Measurements from ENCODE around the gene TRDN. TPM values are rescaled to one million over a fixed set of nuclear protein-coding genes. Genes with fewer than 3 reads are reported as not detected.

TRDN gene
- total and polyA plus RNA-seq, 4 experiments from 2014 or later: not detected

DNA sequence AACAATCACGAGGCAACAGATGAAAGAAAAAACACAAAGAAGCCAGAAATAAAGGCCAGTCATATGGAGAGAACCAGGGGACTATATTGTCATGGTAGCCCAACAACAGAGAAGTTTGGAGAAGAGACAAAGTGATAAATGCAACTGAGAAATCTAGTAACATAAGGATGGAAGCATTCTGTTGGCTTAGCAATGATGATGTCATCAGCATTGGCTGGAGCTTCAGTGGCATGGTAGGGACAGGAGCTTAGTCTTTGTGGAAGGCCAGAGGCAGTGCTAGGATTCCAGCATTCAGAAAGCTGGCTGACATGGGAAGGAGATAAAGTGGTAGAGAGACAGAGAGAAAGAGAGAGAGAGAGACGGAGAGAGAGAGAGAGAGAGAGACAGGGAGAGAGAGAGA, 276.4 kb downstream of the TRDN start:
- Mint-ChIP-seq H3K27me3 (no peaks in the 10 kb centered on the region), H3K4me1 (no peaks in the 10 kb centered on the region), H3K9me3 (peaks cover 0 to 11% (median 3%) of the 10 kb centered on the region in 8 donors), H3K27ac (no peak overlapping the region), H3K36me3 (no peaks in the 10 kb centered on the region), H3K4me3 (no peak overlapping the region)
- Histone ChIP-seq H3K36me3 (ENCODE audit: insufficient read depth, low read length) (no peaks in the 10 kb centered on the region), H3K27ac (ENCODE audit: low read depth, low read length) (no peak overlapping the region), H3K9me3 (ENCODE audit: control insufficient read depth in 1 of 2, low read length in 2 of 2) (no peaks in the 10 kb centered on the region), H3K27me3 (ENCODE audit: insufficient read depth, low read length) (no peaks in the 10 kb centered on the region), H3K4me3 (ENCODE audit: low read length in 2 of 2) (no peak overlapping the region), H3K4me1 (ENCODE audit: insufficient read depth, low read length) (no peaks in the 10 kb centered on the region)
- intact Hi-C loops (cut with micrococcal nuclease): no loop called here
- ChIA-PET POLR2A (ENCODE audit: partially characterized antibody) (no interaction called here), CTCF (ENCODE audit: partially characterized antibody) (no interaction called here)
- no peak for DNase-seq

DNA sequence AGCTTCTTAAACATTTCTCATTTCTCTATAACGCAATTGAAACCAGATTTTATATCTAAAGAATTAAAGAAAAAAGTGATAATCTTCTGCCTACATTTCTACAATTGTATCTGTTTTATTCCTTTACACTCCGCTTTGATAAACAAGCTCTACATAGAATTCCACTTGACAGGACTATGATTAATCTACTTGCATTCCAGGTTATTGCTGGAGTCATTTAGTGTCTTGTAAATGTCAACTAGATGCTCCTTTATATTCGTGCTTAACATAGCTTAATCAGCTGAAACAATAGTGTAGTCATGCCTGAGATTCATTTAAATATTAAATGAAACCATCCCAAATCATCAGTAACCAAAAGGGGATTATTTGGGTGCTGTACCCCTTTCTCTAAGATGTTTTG, 284.0 kb downstream of the TRDN start:
- no peaks in the 10 kb centered on the region for H3K4me1 Mint-ChIP-seq
- Histone ChIP-seq H3K4me1 (ENCODE audit: insufficient read depth, low read length) (no peaks in the 10 kb centered on the region), H3K9me3 (ENCODE audit: control insufficient read depth in 1 of 2, low read length in 2 of 2) (no peaks in the 10 kb centered on the region), H3K27me3 (ENCODE audit: insufficient read depth, low read length) (no peaks in the 10 kb centered on the region), H3K36me3 (ENCODE audit: insufficient read depth, low read length) (no peaks in the 10 kb centered on the region), H3K27ac (ENCODE audit: low read depth, low read length) (no peak overlapping the region), H3K4me3 (ENCODE audit: low read length in 2 of 2) (no peak overlapping the region)
- intact Hi-C loops (cut with micrococcal nuclease): no loop called here
- no peak overlapping the region for H3K4me3 Mint-ChIP-seq
- H3K27me3 Mint-ChIP-seq: no peaks in the 10 kb centered on the region
- H3K36me3 Mint-ChIP-seq: no peaks in the 10 kb centered on the region
- DNase-seq: no peak
- ChIA-PET POLR2A (ENCODE audit: partially characterized antibody) (no interaction called here), CTCF (ENCODE audit: partially characterized antibody) (no interaction called here)
- no peak overlapping the region for H3K27ac Mint-ChIP-seq
- H3K9me3 Mint-ChIP-seq: peaks cover 0 to 2% (median 0%) of the 10 kb centered on the region in 8 donors

DNA sequence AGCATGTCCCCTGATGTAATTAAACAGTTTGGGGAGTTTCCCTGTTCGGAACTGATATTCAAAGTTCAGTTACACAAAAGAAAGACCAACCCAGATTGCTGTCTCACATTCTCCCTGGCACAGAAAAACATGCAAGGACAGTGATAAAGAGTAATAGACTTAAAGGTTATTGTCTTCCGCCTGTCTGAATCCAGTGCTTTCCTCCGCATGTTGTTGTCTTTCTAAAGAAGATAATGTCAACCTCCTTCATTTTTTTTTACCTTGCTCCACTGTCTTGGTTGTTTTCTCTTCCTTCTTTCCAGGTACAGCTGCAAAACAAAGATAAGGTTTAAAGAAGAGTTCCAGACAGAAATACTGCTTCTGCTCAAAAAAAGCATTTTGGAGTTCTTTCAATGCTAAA, 284.5 kb downstream of the TRDN start:
- Mint-ChIP-seq H3K4me1 (no peaks in the 10 kb centered on the region), H3K4me3 (no peak overlapping the region), H3K9me3 (peaks cover 0 to 2% (median 0%) of the 10 kb centered on the region in 8 donors), H3K27me3 (no peaks in the 10 kb centered on the region), H3K27ac (no peak overlapping the region), H3K36me3 (no peaks in the 10 kb centered on the region)
- no peaks in the 10 kb centered on the region for H3K27me3 ChIP-seq (ENCODE audit: insufficient read depth, low read length)
- H3K27ac ChIP-seq (ENCODE audit: low read depth, low read length): no peak overlapping the region
- H3K4me1 ChIP-seq (ENCODE audit: insufficient read depth, low read length): no peaks in the 10 kb centered on the region
- no peaks in the 10 kb centered on the region for H3K9me3 ChIP-seq (ENCODE audit: control insufficient read depth in 1 of 2, low read length in 2 of 2)
- H3K36me3 ChIP-seq (ENCODE audit: insufficient read depth, low read length): no peaks in the 10 kb centered on the region
- no peak for DNase-seq
- ChIA-PET CTCF (ENCODE audit: partially characterized antibody) (no interaction called here), POLR2A (ENCODE audit: partially characterized antibody) (no interaction called here)
- no peak overlapping the region for H3K4me3 ChIP-seq (ENCODE audit: low read length in 2 of 2)
- intact Hi-C loops (cut with micrococcal nuclease): no loop called here

DNA sequence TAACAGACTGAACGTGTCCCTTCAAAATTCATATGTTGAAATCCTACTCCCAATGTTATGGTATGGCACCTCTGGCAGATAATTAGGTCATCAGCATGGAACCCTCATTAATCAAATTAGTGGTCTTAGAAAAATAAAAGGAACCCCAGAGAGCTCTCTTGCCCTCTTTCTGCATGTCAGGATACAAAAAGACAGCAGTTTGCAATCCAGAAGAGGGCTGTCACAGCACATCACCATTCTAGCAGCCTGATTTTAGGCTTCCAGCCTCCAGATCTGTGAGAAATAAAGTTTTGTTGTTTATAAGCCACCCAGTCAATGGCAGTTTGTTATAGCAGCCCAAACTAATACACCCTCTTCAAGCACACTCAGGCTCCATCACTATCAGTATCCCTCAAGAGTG, 292.9 kb downstream of the TRDN start:
- no peaks in the 10 kb centered on the region for H3K4me1 ChIP-seq (ENCODE audit: insufficient read depth, low read length)
- Mint-ChIP-seq H3K4me3 (no peak overlapping the region), H3K4me1 (no peaks in the 10 kb centered on the region), H3K36me3 (no peaks in the 10 kb centered on the region), H3K9me3 (peaks cover 0 to 3% (median 0%) of the 10 kb centered on the region in 8 donors), H3K27ac (no peak overlapping the region), H3K27me3 (no peaks in the 10 kb centered on the region)
- intact Hi-C loops (cut with micrococcal nuclease): no loop called here
- H3K27ac ChIP-seq (ENCODE audit: low read depth, low read length): no peak overlapping the region
- no peaks in the 10 kb centered on the region for H3K36me3 ChIP-seq (ENCODE audit: insufficient read depth, low read length)
- CTCF ChIA-PET (ENCODE audit: partially characterized antibody): no interaction called here
- no peak for DNase-seq
- H3K4me3 ChIP-seq (ENCODE audit: low read length in 2 of 2): no peak overlapping the region
- POLR2A ChIA-PET (ENCODE audit: partially characterized antibody): no interaction called here
- no peaks in the 10 kb centered on the region for H3K27me3 ChIP-seq (ENCODE audit: insufficient read depth, low read length)
- H3K9me3 ChIP-seq (ENCODE audit: control insufficient read depth in 1 of 2, low read length in 2 of 2): no peaks in the 10 kb centered on the region

DNA sequence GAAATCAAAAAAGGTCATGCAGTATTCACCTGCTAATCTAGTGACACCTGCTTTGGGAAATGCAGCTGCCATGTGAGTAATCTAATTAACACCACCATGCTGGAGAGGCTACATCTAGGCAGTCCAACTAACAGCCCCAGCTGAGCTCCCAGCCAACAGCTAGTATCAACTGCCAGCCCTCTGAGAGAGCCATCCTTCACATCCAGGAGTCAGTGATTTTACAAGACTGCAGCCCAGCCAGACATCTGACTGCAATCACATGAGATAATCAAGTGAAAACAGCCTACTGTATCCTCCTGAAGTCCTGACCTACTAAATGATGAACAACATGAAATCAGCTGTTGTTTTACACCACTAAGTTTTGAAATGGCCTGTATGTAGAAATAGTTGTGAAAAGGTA, 298.4 kb downstream of the TRDN start:
- Histone ChIP-seq H3K9me3 (ENCODE audit: control insufficient read depth in 1 of 2, low read length in 2 of 2) (no peaks in the 10 kb centered on the region), H3K36me3 (ENCODE audit: insufficient read depth, low read length) (no peaks in the 10 kb centered on the region), H3K27me3 (ENCODE audit: insufficient read depth, low read length) (no peaks in the 10 kb centered on the region), H3K27ac (ENCODE audit: low read depth, low read length) (no peak overlapping the region), H3K4me1 (ENCODE audit: insufficient read depth, low read length) (no peaks in the 10 kb centered on the region), H3K4me3 (ENCODE audit: low read length in 2 of 2) (no peak overlapping the region)
- Mint-ChIP-seq H3K4me1 (no peaks in the 10 kb centered on the region), H3K4me3 (no peak overlapping the region), H3K27ac (no peak overlapping the region), H3K27me3 (no peaks in the 10 kb centered on the region), H3K36me3 (no peaks in the 10 kb centered on the region), H3K9me3 (peaks cover 0 to 4% (median under 1%) of the 10 kb centered on the region in 8 donors)
- CTCF ChIA-PET (ENCODE audit: partially characterized antibody): no interaction called here
- peak in 1 of 5 donors; percentile 11 for DNase-seq
- intact Hi-C loops (cut with micrococcal nuclease): no loop called here
- POLR2A ChIA-PET (ENCODE audit: partially characterized antibody): no interaction called here

DNA sequence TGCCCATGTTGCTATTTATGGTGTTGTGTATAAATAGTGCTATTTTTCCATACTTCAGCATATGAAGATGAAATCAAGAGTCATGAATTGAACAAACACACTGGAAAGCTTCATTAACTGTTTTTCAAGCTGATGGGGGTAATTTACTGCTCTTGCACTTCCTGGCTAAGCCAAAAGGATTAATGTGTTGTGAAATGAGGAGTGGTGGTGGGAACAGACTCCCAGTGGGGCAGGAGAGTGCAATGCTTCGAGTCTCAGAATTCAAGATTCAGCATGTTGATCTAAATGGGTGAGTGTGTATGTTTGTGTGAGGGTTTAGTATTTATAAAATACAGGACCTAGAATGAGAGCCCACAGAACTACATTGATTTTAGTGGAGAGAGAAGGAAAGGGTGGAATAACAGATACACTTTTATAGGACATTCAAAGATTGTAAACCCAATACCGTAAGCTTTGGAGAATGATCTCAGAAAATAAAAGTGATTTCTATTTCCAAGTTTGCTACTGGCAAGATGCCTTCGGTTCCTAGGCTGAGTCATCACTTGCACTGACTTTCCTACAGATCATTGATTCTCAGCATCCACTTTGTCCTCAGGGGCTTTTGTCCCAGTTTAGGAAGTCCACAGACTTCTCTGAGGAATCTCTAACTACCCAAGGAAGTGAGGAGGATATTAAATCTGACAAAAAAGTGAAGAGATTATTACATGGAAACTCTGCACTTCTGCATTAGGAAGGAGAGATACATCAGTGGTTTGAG, 303.6 kb downstream of the TRDN start:
- H3K9me3 ChIP-seq (ENCODE audit: control insufficient read depth in 1 of 2, low read length in 2 of 2): no peaks in the 10 kb centered on the region
- H3K4me3 ChIP-seq (ENCODE audit: low read length in 2 of 2): no peak overlapping the region
- no peak overlapping the region for H3K27ac ChIP-seq (ENCODE audit: low read depth, low read length)
- Mint-ChIP-seq H3K9me3 (peaks cover 0 to 8% (median 0%) of the 10 kb centered on the region in 8 donors), H3K4me3 (no peak overlapping the region), H3K27me3 (no peaks in the 10 kb centered on the region), H3K4me1 (no peaks in the 10 kb centered on the region), H3K36me3 (no peaks in the 10 kb centered on the region), H3K27ac (no peak overlapping the region)
- H3K36me3 ChIP-seq (ENCODE audit: insufficient read depth, low read length): no peaks in the 10 kb centered on the region
- CTCF ChIA-PET (ENCODE audit: partially characterized antibody): no interaction called here
- no peak for DNase-seq
- no peaks in the 10 kb centered on the region for H3K27me3 ChIP-seq (ENCODE audit: insufficient read depth, low read length)
- intact Hi-C loops (cut with micrococcal nuclease): no loop called here
- POLR2A ChIA-PET (ENCODE audit: partially characterized antibody): no interaction called here
- H3K4me1 ChIP-seq (ENCODE audit: insufficient read depth, low read length): no peaks in the 10 kb centered on the region

DNA sequence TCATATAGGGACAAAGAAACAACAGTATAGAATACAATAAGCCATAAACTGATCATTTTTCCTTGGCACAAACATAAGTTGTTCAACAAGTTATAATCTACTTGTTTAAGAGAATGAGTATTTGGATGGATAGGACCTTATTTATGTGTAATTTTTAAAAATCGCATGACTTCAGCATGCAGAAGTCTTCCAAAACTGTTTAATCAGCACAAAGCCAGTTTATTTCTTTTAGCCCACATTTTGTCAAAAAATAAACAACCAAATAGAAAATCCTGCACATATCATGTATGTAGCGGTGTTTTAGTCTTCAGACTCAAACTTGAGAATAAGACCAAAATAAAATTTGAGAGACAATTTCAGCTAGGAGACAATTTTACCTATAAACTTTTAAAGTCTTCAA, 304.7 kb downstream of the TRDN start:
- peaks cover 0 to 8% (median 0%) of the 10 kb centered on the region in 8 donors for H3K9me3 Mint-ChIP-seq
- Histone ChIP-seq H3K27me3 (ENCODE audit: insufficient read depth, low read length) (no peaks in the 10 kb centered on the region), H3K4me1 (ENCODE audit: insufficient read depth, low read length) (no peaks in the 10 kb centered on the region), H3K36me3 (ENCODE audit: insufficient read depth, low read length) (no peaks in the 10 kb centered on the region), H3K27ac (ENCODE audit: low read depth, low read length) (no peak overlapping the region), H3K9me3 (ENCODE audit: control insufficient read depth in 1 of 2, low read length in 2 of 2) (no peaks in the 10 kb centered on the region), H3K4me3 (ENCODE audit: low read length in 2 of 2) (no peak overlapping the region)
- H3K4me3 Mint-ChIP-seq: no peak overlapping the region
- POLR2A ChIA-PET (ENCODE audit: partially characterized antibody): no interaction called here
- no peaks in the 10 kb centered on the region for H3K36me3 Mint-ChIP-seq
- H3K27me3 Mint-ChIP-seq: no peaks in the 10 kb centered on the region
- no peaks in the 10 kb centered on the region for H3K4me1 Mint-ChIP-seq
- intact Hi-C loops (cut with micrococcal nuclease): no loop called here
- CTCF ChIA-PET (ENCODE audit: partially characterized antibody): no interaction called here
- no peak for DNase-seq
- H3K27ac Mint-ChIP-seq: no peak overlapping the region

DNA sequence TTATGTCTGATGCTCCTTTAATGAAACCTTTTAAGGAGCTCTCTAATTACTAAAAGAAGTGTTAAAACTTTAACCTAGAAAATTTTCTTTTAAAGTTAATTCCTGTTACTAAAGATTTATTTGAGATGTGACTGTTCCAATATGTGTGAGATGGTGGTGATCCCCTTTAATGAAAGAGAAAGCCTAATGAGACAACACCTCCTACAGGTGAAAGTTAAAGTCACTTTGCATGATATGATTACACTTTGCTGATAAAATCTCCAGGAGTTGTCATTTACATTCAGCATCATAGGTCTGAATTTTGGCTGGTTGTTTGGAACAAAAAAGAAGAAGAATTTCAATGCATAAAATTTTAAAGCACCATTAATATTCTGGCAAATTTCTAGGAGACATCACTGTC, 307.4 kb downstream of the TRDN start:
- Histone ChIP-seq H3K9me3 (ENCODE audit: control insufficient read depth in 1 of 2, low read length in 2 of 2) (no peaks in the 10 kb centered on the region), H3K27ac (ENCODE audit: low read depth, low read length) (no peak overlapping the region), H3K27me3 (ENCODE audit: insufficient read depth, low read length) (no peaks in the 10 kb centered on the region), H3K4me1 (ENCODE audit: insufficient read depth, low read length) (no peaks in the 10 kb centered on the region), H3K4me3 (ENCODE audit: low read length in 2 of 2) (no peak overlapping the region), H3K36me3 (ENCODE audit: insufficient read depth, low read length) (no peaks in the 10 kb centered on the region)
- H3K27ac Mint-ChIP-seq: no peak overlapping the region
- intact Hi-C loops (cut with micrococcal nuclease): no loop called here
- no peak for DNase-seq
- H3K27me3 Mint-ChIP-seq: no peaks in the 10 kb centered on the region
- H3K36me3 Mint-ChIP-seq: no peaks in the 10 kb centered on the region
- no peak overlapping the region for H3K4me3 Mint-ChIP-seq
- no peaks in the 10 kb centered on the region for H3K4me1 Mint-ChIP-seq
- CTCF ChIA-PET (ENCODE audit: partially characterized antibody): no interaction called here
- POLR2A ChIA-PET (ENCODE audit: partially characterized antibody): no interaction called here
- peaks cover 0 to 8% (median 0%) of the 10 kb centered on the region in 8 donors for H3K9me3 Mint-ChIP-seq

All from CD4-positive, alpha-beta memory T cell (primary cell).